ENCODE measurements around the gene TBC1D22A. TPM values are rescaled to one million over a fixed set of nuclear protein-coding genes. Genes with fewer than 3 reads are reported as not detected.

TBC1D22A gene
- total RNA-seq, 4 donors from 2014 or later, result 18.8 to 25.2 (median 23.1) TPM

DNA sequence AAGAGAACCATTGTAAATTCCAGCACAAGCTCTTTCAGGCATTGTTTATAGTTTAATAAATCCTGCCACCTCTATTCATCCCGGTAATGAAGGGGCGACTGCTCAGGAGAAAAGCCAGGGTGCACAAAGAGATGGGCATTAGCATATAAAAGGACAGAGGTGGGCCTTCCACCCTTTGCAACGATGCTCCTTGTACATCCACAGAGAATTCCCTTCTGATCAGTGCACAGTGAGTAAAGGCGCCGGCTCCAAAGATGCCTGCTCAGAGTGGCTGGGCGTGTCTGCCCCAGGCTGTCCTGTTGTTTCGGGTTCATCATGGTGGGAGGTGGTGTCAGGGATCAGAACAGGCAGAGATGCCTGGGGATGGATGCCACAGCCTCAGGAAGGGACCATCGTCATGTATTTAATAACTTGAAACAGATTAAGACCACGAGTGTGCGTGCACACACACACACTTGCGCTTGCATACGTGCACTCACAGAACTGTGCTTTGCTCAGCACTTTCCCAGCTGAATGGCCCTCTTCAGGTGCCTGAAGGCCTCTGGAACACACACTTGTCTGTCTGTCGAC lies 305.0 kb downstream of the TBC1D22A start:
- intact Hi-C loops (cut with DNase I; ENCODE audit: low total_unique reads), result no loop called here
- ATAC-seq (no peak), DNase-seq (no peak)
- no peaks in the 10 kb centered on the region for H3K4me1 ChIP-seq
- in situ Hi-C loops (cut with MboI; ENCODE audit: low sequenced_read_pairs in 4 of 4), result no loop called here
- no peaks in the 10 kb centered on the region for H3K9me3 ChIP-seq
- H3K4me3 ChIP-seq, result no peak overlapping the region
- no peaks in the 10 kb centered on the region for H3K36me3 ChIP-seq
- no peaks in the 10 kb centered on the region for H3K27me3 ChIP-seq
- H3K27ac ChIP-seq, result no peak overlapping the region
- no peak for TF ChIP-seq POLR2A (IDR thresholded peaks at IDR 0.05)
- no peak for TF ChIP-seq CTCF (IDR thresholded peaks at IDR 0.05 in 4 of 5, conservative IDR thresholded peaks at IDR 0.05 in 1 of 5)

GRCh38 chr22:47067911-47068625 lies 305.6 kb downstream of the TBC1D22A start:
- ATAC-seq (no peak), DNase-seq (no peak)
- no peak overlapping the region for H3K27ac ChIP-seq
- TF ChIP-seq POLR2A (IDR thresholded peaks at IDR 0.05) (no peak), CTCF (IDR thresholded peaks at IDR 0.05 in 4 of 5, conservative IDR thresholded peaks at IDR 0.05 in 1 of 5) (no peak)
- H3K36me3 ChIP-seq, result no peaks in the 10 kb centered on the region
- H3K9me3 ChIP-seq, result no peaks in the 10 kb centered on the region
- intact Hi-C loops (cut with DNase I; ENCODE audit: low total_unique reads), result no loop called here
- no peak overlapping the region for H3K4me3 ChIP-seq
- no peaks in the 10 kb centered on the region for H3K4me1 ChIP-seq
- no peaks in the 10 kb centered on the region for H3K27me3 ChIP-seq
- in situ Hi-C loops (cut with MboI; ENCODE audit: low sequenced_read_pairs in 4 of 4), result no loop called here

- no peak for DNase-seq
- TF ChIP-seq POLR2A (IDR thresholded peaks at IDR 0.05), result no peak
- H3K36me3 ChIP-seq, result no peaks in the 10 kb centered on the region
- H3K9me3 ChIP-seq, result no peaks in the 10 kb centered on the region
- H3K4me3 ChIP-seq, result no peak overlapping the region
- no peaks in the 10 kb centered on the region for H3K27me3 ChIP-seq
- H3K4me1 ChIP-seq, result no peaks in the 10 kb centered on the region
- in situ Hi-C loops (cut with MboI; ENCODE audit: low sequenced_read_pairs in 4 of 4), result no loop called here
- H3K27ac ChIP-seq, result no peak overlapping the region
- ATAC-seq, result no peak
- intact Hi-C loops (cut with DNase I; ENCODE audit: low total_unique reads), result no loop called here
Measured at GRCh38 chr22:47068626-47068996, 306.2 kb downstream of the TBC1D22A start.

- no peak overlapping the region for H3K27ac ChIP-seq
- DNase-seq, result no peak
- in situ Hi-C loops (cut with MboI; ENCODE audit: low sequenced_read_pairs in 4 of 4) (no loop called here), intact Hi-C loops (cut with DNase I; ENCODE audit: low total_unique reads) (no loop called here)
- ATAC-seq, result no peak
- no peaks in the 10 kb centered on the region for H3K9me3 ChIP-seq
- no peaks in the 10 kb centered on the region for H3K27me3 ChIP-seq
- H3K4me1 ChIP-seq, result no peaks in the 10 kb centered on the region
- H3K4me3 ChIP-seq, result no peak overlapping the region
- peaks cover 0 to 2% of the 10 kb centered on the region in 2 donors for H3K36me3 ChIP-seq
- TF ChIP-seq CTCF (IDR thresholded peaks at IDR 0.05 in 4 of 5, conservative IDR thresholded peaks at IDR 0.05 in 1 of 5) (no peak), POLR2A (IDR thresholded peaks at IDR 0.05) (no peak)
Measured at GRCh38 chr22:47069270-47069669, 306.8 kb downstream of the TBC1D22A start.

DNA sequence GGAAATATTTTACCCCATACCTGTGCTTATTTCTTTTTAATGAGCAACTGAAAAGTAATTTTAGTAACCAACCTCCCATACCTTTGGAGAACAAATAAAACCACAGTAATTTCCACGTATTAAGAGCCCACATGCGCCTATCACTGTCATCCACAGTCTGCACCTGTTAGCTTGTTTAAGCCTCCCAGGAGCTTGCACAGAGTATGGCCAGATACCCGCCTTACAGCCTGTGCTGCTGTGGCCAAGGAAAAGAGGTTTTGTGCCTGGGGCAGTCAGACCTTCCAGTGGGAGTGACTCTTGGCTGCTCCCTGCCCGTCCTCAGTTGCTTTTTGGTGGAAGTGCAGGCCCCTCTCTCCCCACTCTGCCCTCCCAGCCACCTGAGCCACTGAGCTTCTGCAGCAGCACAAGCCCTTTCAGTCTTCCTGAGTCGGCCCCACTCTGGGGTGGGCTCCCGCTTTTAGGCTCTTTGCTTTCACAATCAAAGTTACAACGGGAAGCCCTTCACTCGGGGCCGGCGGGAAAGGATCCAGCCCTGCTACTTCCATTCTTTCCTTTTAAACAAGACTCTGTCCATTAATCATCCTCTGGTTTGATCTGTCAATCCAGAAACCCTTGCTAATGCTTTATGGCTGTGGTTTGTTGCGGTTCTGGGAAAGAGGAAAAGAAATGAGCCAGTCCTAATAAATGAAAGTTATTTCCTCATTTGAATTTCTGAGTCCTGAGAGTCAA lies 308.8 kb downstream of the TBC1D22A start:
- TF ChIP-seq POLR2A (IDR thresholded peaks at IDR 0.05) (no peak), CTCF (IDR thresholded peaks at IDR 0.05 in 4 of 5, conservative IDR thresholded peaks at IDR 0.05 in 1 of 5) (no peak)
- H3K9me3 ChIP-seq, result peaks cover 2 to 5% (median 3%) of the 10 kb centered on the region in 3 donors
- DNase-seq (no peak), ATAC-seq (no peak)
- in situ Hi-C loops (cut with MboI; ENCODE audit: low sequenced_read_pairs in 4 of 4), result no loop called here
- no peaks in the 10 kb centered on the region for H3K27me3 ChIP-seq
- H3K36me3 ChIP-seq, result peaks cover 0 to 4% of the 10 kb centered on the region in 2 donors
- no peaks in the 10 kb centered on the region for H3K4me1 ChIP-seq
- H3K4me3 ChIP-seq, result no peak overlapping the region
- H3K27ac ChIP-seq, result no peak overlapping the region
- intact Hi-C loops (cut with DNase I; ENCODE audit: low total_unique reads), result no loop called here

All from gastrocnemius medialis (tissue), 4 donors.